ENCODE results near the gene FADD.

DNA sequence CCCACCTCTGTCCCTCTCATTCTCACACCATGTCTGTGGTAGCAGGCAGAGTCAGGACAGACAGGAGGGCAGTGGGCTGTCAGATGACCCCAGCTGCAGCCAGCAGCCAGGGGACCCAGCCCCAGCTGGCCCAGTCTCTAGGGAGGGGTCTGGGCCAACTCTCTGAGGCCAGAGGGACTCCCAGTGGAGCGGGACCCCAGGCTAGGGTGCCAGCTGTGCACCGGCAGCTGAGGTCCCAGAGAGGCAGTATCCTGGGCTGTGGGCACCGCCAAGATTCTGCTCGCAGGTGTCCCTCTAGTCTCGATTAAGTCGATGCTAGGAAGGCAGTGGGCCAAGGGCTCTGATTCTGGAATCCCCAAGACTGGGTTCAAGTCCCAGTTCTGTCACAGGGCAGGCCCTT is 16.7 kb upstream of the FADD start:
- TF ChIP-seq POLR2A (IDR thresholded peaks at IDR 0.05) (no peak), CTCF (IDR thresholded peaks at IDR 0.05) (no peak)

Measured in body of pancreas (tissue), 4 donors.